ENCODE data around the gene TRIM36.

The TRIM36 gene

GRCh38 chr5:115180165-115180709 is 10.5 kb upstream of the TRIM36 start:
- peak overlapping the region; percentile 45 for H3K4me3 ChIP-seq (ENCODE audit: low read length)
- TF ChIP-seq, protein P1, sequence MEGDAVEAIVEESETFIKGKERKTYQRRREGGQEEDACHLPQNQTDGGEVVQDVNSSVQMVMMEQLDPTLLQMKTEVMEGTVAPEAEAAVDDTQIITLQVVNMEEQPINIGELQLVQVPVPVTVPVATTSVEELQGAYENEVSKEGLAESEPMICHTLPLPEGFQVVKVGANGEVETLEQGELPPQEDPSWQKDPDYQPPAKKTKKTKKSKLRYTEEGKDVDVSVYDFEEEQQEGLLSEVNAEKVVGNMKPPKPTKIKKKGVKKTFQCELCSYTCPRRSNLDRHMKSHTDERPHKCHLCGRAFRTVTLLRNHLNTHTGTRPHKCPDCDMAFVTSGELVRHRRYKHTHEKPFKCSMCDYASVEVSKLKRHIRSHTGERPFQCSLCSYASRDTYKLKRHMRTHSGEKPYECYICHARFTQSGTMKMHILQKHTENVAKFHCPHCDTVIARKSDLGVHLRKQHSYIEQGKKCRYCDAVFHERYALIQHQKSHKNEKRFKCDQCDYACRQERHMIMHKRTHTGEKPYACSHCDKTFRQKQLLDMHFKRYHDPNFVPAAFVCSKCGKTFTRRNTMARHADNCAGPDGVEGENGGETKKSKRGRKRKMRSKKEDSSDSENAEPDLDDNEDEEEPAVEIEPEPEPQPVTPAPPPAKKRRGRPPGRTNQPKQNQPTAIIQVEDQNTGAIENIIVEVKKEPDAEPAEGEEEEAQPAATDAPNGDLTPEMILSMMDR (conservative IDR thresholded peaks at IDR 0.05; ENCODE audit: low read depth, low read length), result no peak
- no peak for DNase-seq (ENCODE audit: low read depth)

GRCh38 chr5:115179394-115180164 is 9.9 kb upstream of the TRIM36 start:
- no peak for DNase-seq (ENCODE audit: low read depth)
- H3K4me3 ChIP-seq (ENCODE audit: low read length), result peak overlapping the region; percentile 45
- TF ChIP-seq, protein P1 (conservative IDR thresholded peaks at IDR 0.05; ENCODE audit: low read depth, low read length), result no peak

DNA sequence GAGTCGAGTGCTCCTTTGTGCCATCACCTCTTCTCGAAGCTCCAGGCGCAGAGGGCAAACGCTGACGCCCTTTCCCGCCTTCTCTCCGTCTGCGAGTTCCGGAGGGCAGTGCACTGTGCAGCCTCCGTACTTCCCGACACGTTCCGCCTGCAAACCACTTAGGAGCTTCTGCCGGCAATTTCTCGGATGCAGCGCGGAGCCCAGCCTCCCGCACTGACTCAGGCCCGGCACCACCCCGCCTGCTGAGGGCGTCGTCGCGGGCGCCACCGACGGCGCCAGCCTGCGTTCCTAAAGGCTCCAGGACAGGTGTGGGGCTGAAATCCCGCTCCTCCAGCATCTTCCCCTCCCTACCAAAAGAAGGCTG is 9.3 kb upstream of the TRIM36 start:
- TF ChIP-seq, protein P1 (conservative IDR thresholded peaks at IDR 0.05; ENCODE audit: low read depth, low read length), result no peak
- H3K4me3 ChIP-seq (ENCODE audit: low read length), result peak overlapping the region; percentile 45
- DNase-seq (ENCODE audit: low read depth), result no peak

DNA sequence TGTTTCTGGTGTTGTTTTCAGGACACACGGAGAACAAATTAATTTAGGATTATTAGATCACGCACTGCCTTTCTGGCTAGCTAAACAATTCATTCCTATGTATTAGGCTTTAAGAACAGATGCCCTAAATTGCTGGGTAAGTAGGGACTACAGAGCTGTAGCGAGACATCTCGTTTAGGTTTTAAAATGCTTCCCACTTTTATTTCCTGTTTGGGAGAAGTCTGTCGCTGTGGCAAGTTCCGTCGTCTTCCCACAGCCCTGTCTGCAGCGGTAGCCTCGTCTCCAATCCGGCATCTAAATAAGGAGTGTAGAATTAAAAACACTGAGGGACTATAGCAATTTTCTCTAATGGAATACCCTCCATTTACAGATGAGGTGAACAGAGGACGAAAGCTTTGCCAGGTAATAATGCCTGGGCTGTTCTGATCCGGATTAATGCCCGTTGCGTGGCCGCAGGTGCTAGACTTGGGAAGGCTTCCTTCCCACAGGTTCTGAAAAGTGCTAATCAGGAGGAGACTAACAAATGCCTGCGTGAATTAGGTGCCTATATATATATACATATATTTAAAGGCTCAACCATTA is 1.3 kb upstream of the TRIM36 start:
- H3K4me3 ChIP-seq (ENCODE audit: low read length), result peak overlapping the region; percentile 84
- TF ChIP-seq, protein P1 (conservative IDR thresholded peaks at IDR 0.05; ENCODE audit: low read depth, low read length), result no peak
- no peak for DNase-seq (ENCODE audit: low read depth)

DNA sequence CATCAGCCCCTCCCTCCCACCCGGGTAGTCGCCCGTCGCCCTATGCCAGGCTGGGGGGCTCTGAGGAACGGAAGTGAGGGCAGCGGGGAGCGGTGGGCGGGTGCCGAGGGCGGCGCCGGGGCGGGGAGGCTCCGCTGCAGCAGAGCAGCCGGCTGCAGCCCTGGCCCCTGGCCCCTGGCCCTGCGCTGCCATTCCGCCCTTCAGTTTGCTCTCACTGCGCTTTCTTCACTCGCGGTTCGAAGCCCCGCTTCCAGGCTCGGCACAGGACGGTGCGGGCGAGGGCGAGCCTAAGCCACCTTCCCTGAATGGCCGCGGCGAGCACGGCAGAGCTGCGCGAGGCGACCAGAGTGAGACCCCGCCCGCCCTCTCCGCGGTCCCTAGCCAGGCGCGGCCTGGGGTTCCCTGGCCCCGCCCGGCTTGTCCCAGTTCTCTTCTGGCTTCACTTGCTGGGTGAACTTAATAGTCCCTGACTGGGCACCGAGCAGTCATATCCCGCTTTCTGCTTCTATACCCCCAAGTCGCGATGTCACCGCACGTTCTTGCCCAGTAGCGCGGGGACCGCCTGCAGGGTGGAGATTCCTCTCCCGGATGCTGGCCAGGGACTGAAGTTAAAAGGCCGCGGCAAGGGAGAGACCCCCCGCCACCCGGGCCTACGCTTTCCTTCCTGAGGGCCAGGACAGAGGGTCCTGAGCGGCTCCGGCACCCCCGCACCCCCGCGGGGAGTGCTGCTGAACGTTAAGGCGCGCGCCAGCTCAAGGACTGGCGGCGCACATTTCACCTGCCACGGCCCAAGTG is 623 bp upstream of the TRIM36 start:
- no peak for DNase-seq (ENCODE audit: low read depth)
- TF ChIP-seq, protein P1 (conservative IDR thresholded peaks at IDR 0.05; ENCODE audit: low read depth, low read length), result no peak
- peak overlapping the region; percentile 84 for H3K4me3 ChIP-seq (ENCODE audit: low read length)

GRCh38 chr5:115168829-115169486 is 750 bp downstream of the TRIM36 start:
- TF ChIP-seq, protein P1 (conservative IDR thresholded peaks at IDR 0.05; ENCODE audit: low read depth, low read length), result no peak
- DNase-seq (ENCODE audit: low read depth), result no peak
- H3K4me3 ChIP-seq (ENCODE audit: low read length), result peak overlapping the region; percentile 84
